Chondrocyte (in vitro differentiated cells): Measurements from ENCODE around the gene TMEM59L. TPM values are rescaled to one million over a fixed set of nuclear protein-coding genes. Genes with fewer than 3 reads are reported as not detected.

Experiments used
- DNase-seq: peaks from one replicate; pipeline ENCODE4 v3.0.0; 2021; ENCODE audit warnings: mixed read lengths, low spot score
- H3K27ac Mint-ChIP-seq: one replicate; pipeline ENCODE4 v1.8.0; 2021; ENCODE audit warnings: mild to moderate bottlenecking, moderate library complexity, mixed read lengths; ENCODE audit not compliant: unreplicated experiment
- H3K27me3 Mint-ChIP-seq: 2 replicates; pipeline ENCODE4 v1.8.0; 2021; ENCODE audit warnings: low read depth, mixed read lengths
- H3K36me3 Mint-ChIP-seq: 2 replicates; pipeline ENCODE4 v1.8.0; 2021; ENCODE audit warnings: low read depth, mixed read lengths
- H3K4me1 Mint-ChIP-seq: 2 replicates; pipeline ENCODE4 v1.8.0; 2021; ENCODE audit warnings: low read depth, mild to moderate bottlenecking, mixed read lengths
- H3K4me3 Mint-ChIP-seq: one replicate; pipeline ENCODE4 v1.8.0; 2021; ENCODE audit warnings: mild to moderate bottlenecking, moderate library complexity, mixed read lengths; ENCODE audit not compliant: unreplicated experiment
- H3K9me3 Mint-ChIP-seq: 2 replicates; pipeline ENCODE4 v1.8.0; 2021; ENCODE audit warnings: low read depth, mixed read lengths
- CTCF ChIP-seq: fragments of 200-600 bp; sonication (generic); IDR thresholded peaks from 2 replicates; pipeline ENCODE4 v1.5.0; 2021; ENCODE audit warnings: antibody characterized with exemption, mild to moderate bottlenecking, moderate library complexity
- total RNA-seq: library from RNA; stranded (reverse); gene quantifications from 3 replicates; pipeline ENCODE4 v1.2.1, GENCODE V29; 2021

TMEM59L gene
- total RNA-seq, 1 donor from 2014 or later: 4.8 TPM

- H3K9me3 Mint-ChIP-seq: no peaks in the 10 kb centered on the region
- H3K4me3 Mint-ChIP-seq: no peak overlapping the region
- H3K27me3 Mint-ChIP-seq: peaks cover 50% of the 10 kb centered on the region
- no peak overlapping the region for H3K27ac Mint-ChIP-seq
- no peak for TF ChIP-seq CTCF
- H3K36me3 Mint-ChIP-seq: peaks cover 3% of the 10 kb centered on the region
- DNase-seq: no peak
- H3K4me1 Mint-ChIP-seq: peaks cover 26% of the 10 kb centered on the region
These were observed 3.6 kb upstream of the TMEM59L start for GRCh38 chr19:18608805-18609716.

- Mint-ChIP-seq H3K36me3 (peaks cover 3% of the 10 kb centered on the region), H3K27ac (no peak overlapping the region), H3K27me3 (peaks cover 56% of the 10 kb centered on the region), H3K4me1 (peaks cover 26% of the 10 kb centered on the region), H3K9me3 (no peaks in the 10 kb centered on the region), H3K4me3 (no peak overlapping the region)
- no peak for TF ChIP-seq CTCF
- no peak for DNase-seq
These were observed 3.0 kb upstream of the TMEM59L start for GRCh38 chr19:18609717-18610051.

- TF ChIP-seq CTCF: no peak
These were observed 2.5 kb upstream of the TMEM59L start for GRCh38 chr19:18610245-18610555.

GRCh38 chr19:18610556-18611326 lies 1.9 kb upstream of the TMEM59L start:
- Mint-ChIP-seq H3K4me3 (peak overlapping the region; percentile 25), H3K36me3 (peaks cover 3% of the 10 kb centered on the region), H3K4me1 (peaks cover 23% of the 10 kb centered on the region), H3K27me3 (peaks cover 50% of the 10 kb centered on the region), H3K9me3 (no peaks in the 10 kb centered on the region), H3K27ac (no peak overlapping the region)
- no peak for DNase-seq
- TF ChIP-seq CTCF: no peak

More at GRCh38 chr19:18610245-18610555, 2.5 kb upstream of the TMEM59L start:
- no peak overlapping the region for H3K4me3 Mint-ChIP-seq
- H3K27me3 Mint-ChIP-seq: peaks cover 54% of the 10 kb centered on the region
- DNase-seq: no peak
- no peak overlapping the region for H3K27ac Mint-ChIP-seq
- no peaks in the 10 kb centered on the region for H3K9me3 Mint-ChIP-seq
- peaks cover 26% of the 10 kb centered on the region for H3K4me1 Mint-ChIP-seq
- H3K36me3 Mint-ChIP-seq: peaks cover 3% of the 10 kb centered on the region

GRCh38 chr19:18611327-18612050 lies 1.2 kb upstream of the TMEM59L start:
- DNase-seq: no peak
- H3K4me3 Mint-ChIP-seq: peak overlapping the region; percentile 25
- peaks cover 50% of the 10 kb centered on the region for H3K27me3 Mint-ChIP-seq
- no peak for TF ChIP-seq CTCF
- H3K4me1 Mint-ChIP-seq: peaks cover 23% of the 10 kb centered on the region
- peaks cover 3% of the 10 kb centered on the region for H3K36me3 Mint-ChIP-seq
- no peaks in the 10 kb centered on the region for H3K9me3 Mint-ChIP-seq
- H3K27ac Mint-ChIP-seq: no peak overlapping the region
